HepG2 (cell line): ENCODE measurements around the gene STAMBPL1. TPM values are rescaled to one million over a fixed set of nuclear protein-coding genes. Genes with fewer than 3 reads are reported as not detected.

Experiments
- ATAC-seq: fragments of 200-7000 bp; cut with Tn5 transposase; 3 replicates; pipeline ENCODE4 v1.9.1; 2020; ENCODE audit warnings: mild to moderate bottlenecking, moderate library complexity
- BruUV-seq: library from RNA; stranded (reverse); fragments of 400-500 nt; replicated peaks from 2 replicates; lab custom pipeline; 2021; lab: Mats Ljungman, UMichigan
- CTCF ChIA-PET: fragments of 300-600 bp; formaldehyde crosslinking; extraction: SDS; loops from one replicate; lab custom pipeline; 2021; ENCODE audit warnings: low total read pairs, inconsistent platforms, low intra/inter-chr PET ratio; lab: Yijun Ruan, JAX
- POLR2A ChIA-PET: fragments of 350-600 bp; sonication (Branson Sonifier 250); formaldehyde crosslinking; loops from one replicate; lab custom pipeline; 2020; ENCODE audit warnings: antibody characterized with exemption, inconsistent platforms; lab: Yijun Ruan, JAX
- DNase-seq: peaks from one replicate; pipeline ENCODE4 v3.0.0-alpha.2; 2015; ENCODE audit warnings: low spot score
- FAIRE-seq: peaks from 3 replicates; lab custom pipeline; 2011; peaks lifted over from hg19 to GRCh38; lab: Jason Lieb, UNC
- H2AFZ ChIP-seq: one replicate; pipeline ENCODE4 v1.6.1; 2011; ENCODE audit warnings: low read length, inconsistent platforms
- H3K27ac ChIP-seq: fragments of 300-600 bp; 3 replicates; pipeline ENCODE4 v1.8.0; 2011; ENCODE audit warnings: mixed run types, mild to moderate bottlenecking, mixed read lengths, low read length, inconsistent platforms; ENCODE audit not compliant: insufficient read depth; ENCODE audit errors: extremely low read length
- H3K27me3 ChIP-seq, 2 experiments: fragments of 200-600 bp in 1 of 2; 2 replicates in 1 of 2; 3 replicates in 1 of 2; pipeline versions ENCODE4 v1.6.0 to v1.8.0; 2011; ENCODE audit warnings: low read length in 2 of 2, mild to moderate bottlenecking in 2 of 2, moderate library complexity in 2 of 2, inconsistent platforms in 1 of 2; ENCODE audit not compliant: insufficient read depth in 2 of 2, control insufficient read depth in 1 of 2
- H3K36me3 ChIP-seq, 2 experiments: fragments of 200-600 bp in 1 of 2; replicated peaks in 1 of 2; 2 replicates in 1 of 2; 3 replicates in 1 of 2; pipeline versions ENCODE4 v1.5.1 to v1.8.0; 2011; ENCODE audit warnings: low read length in 2 of 2, inconsistent platforms in 1 of 2; ENCODE audit not compliant: insufficient read depth in 2 of 2, control insufficient read depth in 1 of 2
- H3K4me1 ChIP-seq: 2 replicates; pipeline ENCODE4 v1.5.1; 2012; ENCODE audit warnings: low read length, inconsistent platforms; ENCODE audit not compliant: insufficient read depth
- H3K4me2 ChIP-seq: 2 replicates; pipeline ENCODE4 v1.6.0; 2011; ENCODE audit warnings: low read depth, low read length, inconsistent platforms
- H3K4me3 ChIP-seq, 3 experiments: fragments of 200-600 bp in 1 of 3; sonication (generic), shearing (Covaris generic) in 1 of 3; replicated peaks in 1 of 3; 2 replicates each; pipeline ENCODE4 v1.5.1; 2011 to 2016; ENCODE audit warnings: low read length in 3 of 3, inconsistent platforms in 2 of 3, low read depth in 2 of 3, mild to moderate bottlenecking in 2 of 3, control low read depth in 1 of 3, mixed read lengths in 1 of 3; ENCODE audit not compliant: insufficient read depth in 1 of 3
- H3K79me2 ChIP-seq: one replicate; pipeline ENCODE4 v1.6.1; 2011; ENCODE audit warnings: low read length, inconsistent platforms; ENCODE audit not compliant: insufficient read depth
- H3K9ac ChIP-seq: 2 replicates; pipeline ENCODE4 v1.6.0; 2011; ENCODE audit warnings: mild to moderate bottlenecking, low read depth, low read length, inconsistent platforms; ENCODE audit not compliant: insufficient read depth
- H3K9me3 ChIP-seq: 2 replicates; pipeline ENCODE4 v1.5.1; 2012; ENCODE audit warnings: mild to moderate bottlenecking, low read length
- H4K20me1 ChIP-seq: 2 replicates; pipeline ENCODE4 v1.6.0; 2011; ENCODE audit warnings: inconsistent platforms, mild to moderate bottlenecking, low read length, moderate library complexity; ENCODE audit not compliant: insufficient read depth
- CCDC6 ChIP-seq: sonication (generic); formaldehyde crosslinking; IDR thresholded peaks from 2 replicates; pipeline ENCODE4 v1.8.1; 2022; ENCODE audit warnings: mild to moderate bottlenecking, missing genetic modification reagents, moderate library complexity
- JDP2 ChIP-seq: sonication (generic); formaldehyde crosslinking; IDR thresholded peaks from 2 replicates; pipeline ENCODE4 v1.8.1; 2022; ENCODE audit warnings: missing genetic modification reagents, borderline replicate concordance
- KAT8 ChIP-seq: IDR thresholded peaks from 2 replicates; pipeline ENCODE4 v1.6.1; 2016; ENCODE audit warnings: missing genetic modification reagents, missing compliant biosample characterization
- NFE2L2 ChIP-seq: fragments of 150-350 bp; IDR thresholded peaks from 2 replicates; pipeline ENCODE4 v1.6.1; 2014; ENCODE audit warnings: low read length
- PAF1 ChIP-seq: IDR thresholded peaks from 2 replicates; pipeline ENCODE4 v1.6.1; 2016; ENCODE audit warnings: missing genetic modification reagents, missing compliant biosample characterization
- POLR2AphosphoS5 ChIP-seq: IDR thresholded peaks from 2 replicates; pipeline ENCODE4 v1.6.1; 2012; ENCODE audit warnings: low read depth, low read length
- TGIF2 ChIP-seq: IDR thresholded peaks from 2 replicates; pipeline ENCODE4 v1.6.1; 2016; ENCODE audit warnings: control low read depth, missing compliant biosample characterization
- ZNF121 ChIP-seq: sonication (generic); formaldehyde crosslinking; IDR thresholded peaks from 2 replicates; pipeline ENCODE4 v1.5.0; 2020; ENCODE audit warnings: mild to moderate bottlenecking, missing genetic modification reagents
- ZNF577 ChIP-seq: sonication (generic); formaldehyde crosslinking; IDR thresholded peaks from 2 replicates; pipeline ENCODE4 v1.4.0; 2020; ENCODE audit warnings: mild to moderate bottlenecking, low read depth, missing genetic modification reagents, borderline replicate concordance
- WGBS: methylation state at CpG from one replicate; pipeline ENCODE4 v1.1.6; 2017; ENCODE audit warnings: low lambda C conversion rate; 5-methylcytosine and 5-hydroxymethylcytosine counted together
- in situ Hi-C: cut with HindIII; loops from 2 replicates; pipeline ENCODE4 v1.10.0; 2017; ENCODE audit warnings: low pct_unique_long_range_greater_than_20kb; ENCODE audit not compliant: extremely low pct_ligation_motif_present
- intact Hi-C: fragments of 100-400 bp; cut with micrococcal nuclease; formaldehyde crosslinking; loops from one replicate; pipeline ENCODE4 v1.10.0; 2022; ENCODE audit not compliant: unreplicated experiment
- polyA plus RNA-seq, 8 experiments: library from polyadenylated mRNA; depleted of rRNA in 3 of 8; stranded (reverse) in 7 of 8; unstranded in 1 of 8; fragments of >200 nt; fragmentation: Illumina TruSeq in 4 of 8; extraction: Trizol in 4 of 8; gene quantifications; 2 replicates each; pipeline versions ENCODE4 v1.2.1 to v1.2.3, GENCODE V29; 2011 to 2016; ENCODE audit warnings: low read depth in 4 of 8, missing spikeins in 1 of 8, mixed read lengths in 1 of 8; ENCODE audit not compliant: insufficient read depth in 1 of 8
- total RNA-seq, 5 experiments: library from RNA; depleted of rRNA; stranded (reverse); fragments of >200 nt; fragmentation: Illumina TruSeq; extraction: Trizol; gene quantifications; 2 replicates each; pipeline ENCODE4 v1.2.3, GENCODE V29; 2016; ENCODE audit warnings: low read depth in 1 of 5
- TF ChIP-seq, protein P1 (sequence below): sonication (generic); formaldehyde crosslinking; IDR thresholded peaks from 2 replicates; pipeline ENCODE4 v1.5.1; 2020; ENCODE audit warnings: mild to moderate bottlenecking, moderate library complexity, missing genetic modification reagents
- TF ChIP-seq, protein P2 (sequence below): sonication (generic); formaldehyde crosslinking; IDR thresholded peaks from 2 replicates; pipeline ENCODE4 v1.4.0; 2020; ENCODE audit warnings: low read depth, mild to moderate bottlenecking, missing genetic modification reagents
- TF ChIP-seq, protein P3 (sequence below): IDR thresholded peaks from 2 replicates; pipeline ENCODE4 v1.6.1; 2016; ENCODE audit warnings: low read depth, control low read depth
- TF ChIP-seq, protein P4 (sequence below): sonication (generic); formaldehyde crosslinking; IDR thresholded peaks from one replicate; pipeline ENCODE4 v1.5.1; 2020; ENCODE audit warnings: mild to moderate bottlenecking, missing genetic modification reagents; ENCODE audit errors: not compliant biosample characterization

Gene STAMBPL1
- total and polyA plus RNA-seq, 2 of the 13 experiments (the other 11 are each of a cell fraction or from before 2014, with no cell fraction given), result 1.4 to 1.5 TPM

DNA sequence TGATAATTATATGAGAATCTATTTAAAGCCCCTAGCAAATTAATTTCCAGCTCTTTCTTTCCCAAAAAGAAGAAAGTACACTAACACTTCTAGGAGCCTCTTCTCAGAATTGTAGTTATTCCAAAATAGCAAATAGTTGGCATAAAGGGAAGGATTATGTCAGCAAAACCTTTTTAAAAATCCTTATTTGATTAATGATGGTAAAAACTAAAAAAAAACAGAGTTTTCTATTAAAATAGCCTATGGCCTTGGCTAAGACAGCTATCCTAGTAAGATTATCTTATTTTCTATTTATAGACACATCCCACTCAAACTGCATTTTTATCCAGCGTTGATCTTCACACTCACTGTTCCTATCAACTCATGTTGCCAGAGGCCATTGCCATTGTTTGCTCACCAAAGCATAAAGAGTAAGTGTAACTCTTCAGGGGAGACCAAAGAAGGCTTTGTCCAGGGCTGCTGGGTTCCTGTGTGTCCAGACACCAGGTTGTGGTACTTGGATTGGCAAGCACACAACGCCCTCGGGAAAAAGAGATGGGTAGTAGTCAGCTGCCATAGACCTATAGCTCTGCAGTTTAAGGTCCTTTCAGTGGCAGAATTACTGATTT lies 41.0 kb downstream of the STAMBPL1 start:
- ATAC-seq, result no peak
- Histone ChIP-seq H3K4me1 (no peaks in the 10 kb centered on the region), H2AFZ (no peak overlapping the region), H3K4me2 (no peak overlapping the region), H3K4me3 (no peak overlapping the region), H3K9me3 (no peaks in the 10 kb centered on the region), H4K20me1 (no peaks in the 10 kb centered on the region), H3K36me3 (no peaks in the 10 kb centered on the region), H3K79me2 (no peaks in the 10 kb centered on the region), H3K9ac (no peak overlapping the region), H3K27me3 (no peaks in the 10 kb centered on the region), H3K27ac (no peak overlapping the region)
- intact Hi-C loops (no loop called here), in situ Hi-C loops (no loop called here)
- no peak for DNase-seq
- FAIRE-seq, result no peak
- POLR2A ChIA-PET, result no interaction called here
- CTCF ChIA-PET, result no interaction called here
- WGBS, result 76% methylated on average over 3 of the region's 3 CpGs
- no TSS peak for BruUV-seq
- TF ChIP-seq JDP2 (CRISPR knock-in tag) (no peak), CCDC6 (CRISPR knock-in tag) (no peak), NFE2L2 (no peak), PAF1 (CRISPR knock-in tag) (no peak), ZNF577 (no peak), ZNF121 (no peak), POLR2AphosphoS5 (no peak), KAT8 (CRISPR knock-in tag) (no peak), TGIF2 (no peak)
- TF ChIP-seq, protein P1, sequence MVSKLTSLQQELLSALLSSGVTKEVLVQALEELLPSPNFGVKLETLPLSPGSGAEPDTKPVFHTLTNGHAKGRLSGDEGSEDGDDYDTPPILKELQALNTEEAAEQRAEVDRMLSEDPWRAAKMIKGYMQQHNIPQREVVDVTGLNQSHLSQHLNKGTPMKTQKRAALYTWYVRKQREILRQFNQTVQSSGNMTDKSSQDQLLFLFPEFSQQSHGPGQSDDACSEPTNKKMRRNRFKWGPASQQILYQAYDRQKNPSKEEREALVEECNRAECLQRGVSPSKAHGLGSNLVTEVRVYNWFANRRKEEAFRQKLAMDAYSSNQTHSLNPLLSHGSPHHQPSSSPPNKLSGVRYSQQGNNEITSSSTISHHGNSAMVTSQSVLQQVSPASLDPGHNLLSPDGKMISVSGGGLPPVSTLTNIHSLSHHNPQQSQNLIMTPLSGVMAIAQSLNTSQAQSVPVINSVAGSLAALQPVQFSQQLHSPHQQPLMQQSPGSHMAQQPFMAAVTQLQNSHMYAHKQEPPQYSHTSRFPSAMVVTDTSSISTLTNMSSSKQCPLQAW (CRISPR knock-in tag), result no peak
- TF ChIP-seq, protein P2, sequence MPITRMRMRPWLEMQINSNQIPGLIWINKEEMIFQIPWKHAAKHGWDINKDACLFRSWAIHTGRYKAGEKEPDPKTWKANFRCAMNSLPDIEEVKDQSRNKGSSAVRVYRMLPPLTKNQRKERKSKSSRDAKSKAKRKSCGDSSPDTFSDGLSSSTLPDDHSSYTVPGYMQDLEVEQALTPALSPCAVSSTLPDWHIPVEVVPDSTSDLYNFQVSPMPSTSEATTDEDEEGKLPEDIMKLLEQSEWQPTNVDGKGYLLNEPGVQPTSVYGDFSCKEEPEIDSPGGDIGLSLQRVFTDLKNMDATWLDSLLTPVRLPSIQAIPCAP, result no peak
- TF ChIP-seq, protein P3, sequence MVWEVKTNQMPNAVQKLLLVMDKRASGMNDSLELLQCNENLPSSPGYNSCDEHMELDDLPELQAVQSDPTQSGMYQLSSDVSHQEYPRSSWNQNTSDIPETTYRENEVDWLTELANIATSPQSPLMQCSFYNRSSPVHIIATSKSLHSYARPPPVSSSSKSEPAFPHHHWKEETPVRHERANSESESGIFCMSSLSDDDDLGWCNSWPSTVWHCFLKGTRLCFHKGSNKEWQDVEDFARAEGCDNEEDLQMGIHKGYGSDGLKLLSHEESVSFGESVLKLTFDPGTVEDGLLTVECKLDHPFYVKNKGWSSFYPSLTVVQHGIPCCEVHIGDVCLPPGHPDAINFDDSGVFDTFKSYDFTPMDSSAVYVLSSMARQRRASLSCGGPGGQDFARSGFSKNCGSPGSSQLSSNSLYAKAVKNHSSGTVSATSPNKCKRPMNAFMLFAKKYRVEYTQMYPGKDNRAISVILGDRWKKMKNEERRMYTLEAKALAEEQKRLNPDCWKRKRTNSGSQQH (CRISPR knock-in tag), result no peak
- TF ChIP-seq, protein P4, sequence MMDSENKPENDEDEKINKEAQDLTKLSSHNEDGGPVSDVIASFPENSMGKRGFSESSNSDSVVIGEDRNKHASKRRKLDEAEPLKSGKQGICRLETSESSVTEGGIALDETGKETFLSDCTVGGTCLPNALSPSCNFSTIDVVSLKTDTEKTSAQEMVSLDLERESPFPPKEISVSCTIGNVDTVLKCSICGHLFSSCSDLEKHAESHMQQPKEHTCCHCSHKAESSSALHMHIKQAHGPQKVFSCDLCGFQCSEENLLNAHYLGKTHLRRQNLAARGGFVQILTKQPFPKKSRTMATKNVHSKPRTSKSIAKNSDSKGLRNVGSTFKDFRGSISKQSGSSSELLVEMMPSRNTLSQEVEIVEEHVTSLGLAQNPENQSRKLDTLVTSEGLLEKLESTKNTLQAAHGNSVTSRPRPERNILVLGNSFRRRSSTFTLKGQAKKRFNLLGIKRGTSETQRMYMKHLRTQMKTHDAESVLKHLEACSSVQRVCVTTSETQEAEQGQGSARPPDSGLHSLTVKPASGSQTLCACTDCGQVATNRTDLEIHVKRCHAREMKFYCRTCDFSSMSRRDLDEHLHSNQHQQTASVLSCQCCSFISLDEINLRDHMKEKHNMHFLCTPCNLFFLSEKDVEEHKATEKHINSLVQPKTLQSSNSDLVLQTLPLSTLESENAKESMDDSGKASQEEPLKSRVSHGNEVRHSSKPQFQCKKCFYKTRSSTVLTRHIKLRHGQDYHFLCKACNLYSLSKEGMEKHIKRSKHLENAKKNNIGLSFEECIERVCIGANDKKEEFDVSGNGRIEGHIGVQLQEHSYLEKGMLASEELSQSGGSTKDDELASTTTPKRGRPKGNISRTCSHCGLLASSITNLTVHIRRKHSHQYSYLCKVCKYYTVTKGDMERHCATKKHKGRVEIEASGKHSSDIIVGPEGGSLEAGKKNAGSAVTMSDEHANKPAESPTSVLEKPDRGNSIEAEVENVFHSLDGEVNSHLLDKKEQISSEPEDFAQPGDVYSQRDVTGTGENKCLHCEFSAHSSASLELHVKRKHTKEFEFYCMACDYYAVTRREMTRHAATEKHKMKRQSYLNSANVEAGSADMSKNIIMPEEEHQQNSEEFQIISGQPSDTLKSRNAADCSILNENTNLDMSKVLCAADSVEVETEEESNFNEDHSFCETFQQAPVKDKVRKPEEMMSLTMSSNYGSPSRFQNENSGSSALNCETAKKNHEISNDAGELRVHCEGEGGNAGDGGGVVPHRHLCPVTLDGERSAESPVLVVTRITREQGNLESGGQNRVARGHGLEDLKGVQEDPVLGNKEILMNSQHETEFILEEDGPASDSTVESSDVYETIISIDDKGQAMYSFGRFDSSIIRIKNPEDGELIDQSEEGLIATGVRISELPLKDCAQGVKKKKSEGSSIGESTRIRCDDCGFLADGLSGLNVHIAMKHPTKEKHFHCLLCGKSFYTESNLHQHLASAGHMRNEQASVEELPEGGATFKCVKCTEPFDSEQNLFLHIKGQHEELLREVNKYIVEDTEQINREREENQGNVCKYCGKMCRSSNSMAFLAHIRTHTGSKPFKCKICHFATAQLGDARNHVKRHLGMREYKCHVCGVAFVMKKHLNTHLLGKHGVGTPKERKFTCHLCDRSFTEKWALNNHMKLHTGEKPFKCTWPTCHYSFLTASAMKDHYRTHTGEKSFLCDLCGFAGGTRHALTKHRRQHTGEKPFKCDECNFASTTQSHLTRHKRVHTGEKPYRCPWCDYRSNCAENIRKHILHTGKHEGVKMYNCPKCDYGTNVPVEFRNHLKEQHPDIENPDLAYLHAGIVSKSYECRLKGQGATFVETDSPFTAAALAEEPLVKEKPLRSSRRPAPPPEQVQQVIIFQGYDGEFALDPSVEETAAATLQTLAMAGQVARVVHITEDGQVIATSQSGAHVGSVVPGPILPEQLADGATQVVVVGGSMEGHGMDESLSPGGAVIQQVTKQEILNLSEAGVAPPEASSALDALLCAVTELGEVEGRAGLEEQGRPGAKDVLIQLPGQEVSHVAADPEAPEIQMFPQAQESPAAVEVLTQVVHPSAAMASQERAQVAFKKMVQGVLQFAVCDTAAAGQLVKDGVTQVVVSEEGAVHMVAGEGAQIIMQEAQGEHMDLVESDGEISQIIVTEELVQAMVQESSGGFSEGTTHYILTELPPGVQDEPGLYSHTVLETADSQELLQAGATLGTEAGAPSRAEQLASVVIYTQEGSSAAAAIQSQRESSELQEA (CRISPR knock-in tag), result no peak
